ENCODE data around the gene SPIRE1.

SPIRE1 gene

GRCh38 chr18:12657684-12658425 is at the start of gene SPIRE1:
Gene SPIRE1, minus strand, starts transcription at chr18:12658107. Its CDS starts 241 bp downstream, at chr18:12657866.
- DNase-seq (ENCODE audit: low spot score) = no peak

GRCh38 chr18:12703664-12704063 is 45.8 kb upstream of the SPIRE1 start:
- peak; percentile 24 for DNase-seq (ENCODE audit: low spot score)

GRCh38 chr18:12703096-12703567 is 45.2 kb upstream of the SPIRE1 start:
- no peak for DNase-seq (ENCODE audit: low spot score)

GRCh38 chr18:12702221-12703095 is 44.6 kb upstream of the SPIRE1 start, which contains the start of the genes CEP76 and PSMG2:
Gene CEP76, minus strand, starts transcription at chr18:12702723. Its CDS starts 175 bp downstream, at chr18:12702548.
Gene PSMG2, plus strand, starts transcription at chr18:12703042. Its CDS starts 66 bp downstream, at chr18:12703108.
- peak; percentile 85 for DNase-seq (ENCODE audit: low spot score)

GRCh38 chr18:12701161-12701560 is 43.3 kb upstream of the SPIRE1 start:
- DNase-seq (ENCODE audit: low spot score) = no peak

GRCh38 chr18:12699747-12700146 is 41.8 kb upstream of the SPIRE1 start:
- DNase-seq (ENCODE audit: low spot score) = no peak

- no peak for DNase-seq (ENCODE audit: low spot score)
Measured at GRCh38 chr18:12694032-12694431, 36.1 kb upstream of the SPIRE1 start.

- DNase-seq (ENCODE audit: low spot score) = no peak
Measured at GRCh38 chr18:12692206-12692605, 34.3 kb upstream of the SPIRE1 start.

GRCh38 chr18:12689256-12689850 is 31.4 kb upstream of the SPIRE1 start:
- DNase-seq (ENCODE audit: low spot score) = no peak

GRCh38 chr18:12686100-12686499 is 28.2 kb upstream of the SPIRE1 start:
- DNase-seq (ENCODE audit: low spot score) = no peak

- DNase-seq (ENCODE audit: low spot score) = peak; percentile 75
Measured at GRCh38 chr18:12679183-12679786, 21.4 kb upstream of the SPIRE1 start.

GRCh38 chr18:12668041-12668440 is 10.1 kb upstream of the SPIRE1 start:
- DNase-seq (ENCODE audit: low spot score) = no peak

- DNase-seq (ENCODE audit: low spot score) = peak; percentile 92
Measured at GRCh38 chr18:12659904-12660605, 2.1 kb upstream of the SPIRE1 start.

GRCh38 chr18:12658426-12659138 is 675 bp upstream of the SPIRE1 start:
- DNase-seq (ENCODE audit: low spot score) = no peak

GRCh38 chr18:12656938-12657683 is 796 bp downstream of the SPIRE1 start:
- DNase-seq (ENCODE audit: low spot score) = no peak

GRCh38 chr18:12656605-12656937 is 1.3 kb downstream of the SPIRE1 start:
- DNase-seq (ENCODE audit: low spot score) = no peak

- DNase-seq (ENCODE audit: low spot score) = no peak
Measured at GRCh38 chr18:12654971-12655370, 2.9 kb downstream of the SPIRE1 start.

- no peak for DNase-seq (ENCODE audit: low spot score)
Measured at GRCh38 chr18:12652861-12653401, 5.0 kb downstream of the SPIRE1 start.

- no peak for DNase-seq (ENCODE audit: low spot score)
Measured at GRCh38 chr18:12651651-12652050, 6.3 kb downstream of the SPIRE1 start.

GRCh38 chr18:12647773-12648172 is 10.1 kb downstream of the SPIRE1 start:
- no peak for DNase-seq (ENCODE audit: low spot score)

Measured in kidney capillary endothelial cell (primary cell).